ENCODE results near the gene GALNT12.

Gene GALNT12

GRCh38 chr9:98783518-98784226 is 23.8 kb upstream of the GALNT12 start:
- no peak for DNase-seq

- DNase-seq: no peak
Measured at GRCh38 chr9:98784831-98785806, 22.4 kb upstream of the GALNT12 start.

- no peak for DNase-seq
Measured at GRCh38 chr9:98786750-98787510, 20.5 kb upstream of the GALNT12 start.

DNA sequence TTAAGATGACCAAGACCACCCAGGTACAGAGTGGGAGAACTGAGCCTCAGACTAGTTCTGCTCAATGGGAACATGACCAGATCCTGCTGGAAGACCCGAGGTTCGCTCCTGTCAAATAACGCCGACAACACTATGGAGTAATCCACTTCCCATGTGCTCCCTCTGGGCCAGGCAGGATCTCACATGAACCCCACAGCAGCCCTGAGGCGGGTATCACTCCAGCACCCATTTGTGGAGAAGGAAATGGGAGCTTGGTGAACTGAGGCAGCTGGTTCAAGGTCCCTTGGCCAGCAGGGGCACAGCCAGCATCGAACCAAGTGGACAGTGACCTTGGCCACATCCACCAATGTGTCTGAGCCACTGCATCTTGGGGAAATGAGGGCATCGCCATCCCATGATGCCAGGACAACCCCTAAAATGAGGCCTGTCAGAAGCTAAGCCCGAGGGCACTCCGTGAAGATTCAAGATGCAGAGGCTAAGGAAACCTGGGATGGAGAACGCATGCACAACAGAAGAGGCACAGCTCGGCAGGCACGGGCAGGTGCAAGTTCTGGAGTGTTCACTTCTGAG is 19.6 kb upstream of the GALNT12 start:
- DNase-seq: no peak

DNA sequence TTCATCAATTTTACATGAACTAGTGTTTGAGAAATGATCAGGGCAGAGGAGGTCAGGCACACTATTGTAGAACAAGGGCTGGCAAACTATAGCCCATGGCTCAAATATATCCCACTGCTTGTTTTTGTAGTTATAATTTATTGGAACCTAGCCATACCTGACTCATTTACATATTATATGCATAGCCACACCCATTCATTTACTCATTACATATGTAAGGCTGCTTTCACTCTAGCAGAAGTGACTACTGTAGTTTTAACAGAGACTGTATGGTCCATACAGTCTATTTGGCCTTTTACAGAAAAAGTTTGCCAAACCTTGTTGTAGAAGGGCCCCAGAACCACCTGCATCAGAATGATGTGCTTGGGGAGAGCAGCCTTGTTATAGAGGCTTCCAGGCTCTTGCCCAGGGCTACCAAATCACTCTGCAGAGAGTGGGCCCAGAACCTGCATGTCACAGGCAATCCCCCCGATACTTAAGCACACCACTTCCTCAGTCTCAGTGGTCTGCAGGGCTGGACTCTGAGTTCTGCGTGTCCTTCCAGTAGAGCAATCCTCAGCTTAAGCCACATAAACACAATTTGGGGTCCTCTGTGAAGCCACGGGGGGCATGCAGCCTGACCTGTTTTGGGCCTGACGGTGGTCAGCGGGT is 17.9 kb upstream of the GALNT12 start:
- no peak for DNase-seq

DNA sequence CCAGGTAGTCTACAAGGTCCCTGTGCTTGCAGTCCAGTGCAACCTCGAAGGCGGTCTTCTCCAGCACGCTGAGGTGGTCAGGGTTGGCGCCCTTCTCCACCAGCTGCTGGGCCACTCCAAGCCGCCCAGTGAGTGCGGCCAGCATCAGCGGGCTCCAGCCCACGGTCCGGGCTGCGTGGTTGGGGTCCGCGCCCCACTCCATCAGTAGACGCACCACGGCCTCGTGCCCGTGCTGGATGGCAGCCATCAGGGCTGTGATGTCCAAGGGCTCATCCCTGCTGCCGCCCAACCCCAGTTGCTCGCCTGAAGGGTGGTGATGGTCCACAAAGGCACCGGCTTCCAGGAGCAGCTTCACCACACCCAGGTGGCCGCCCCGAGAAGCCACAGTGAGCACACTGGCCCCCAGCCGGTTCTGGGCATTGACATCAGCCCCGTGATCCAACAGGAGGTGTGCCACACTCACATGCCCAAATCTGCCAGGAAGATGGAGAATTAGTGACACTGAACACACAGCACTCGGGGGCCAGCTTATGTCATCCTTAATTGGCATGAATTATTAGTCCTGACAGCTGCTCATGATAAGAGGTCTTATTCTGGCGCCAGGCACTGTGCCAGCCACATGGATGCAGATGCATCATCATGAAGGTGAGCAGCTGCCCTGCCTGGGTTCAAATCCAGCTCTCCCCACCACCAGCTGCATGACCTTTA is 17.2 kb upstream of the GALNT12 start:
- no peak for DNase-seq

GRCh38 chr9:98790842-98791607 is 16.4 kb upstream of the GALNT12 start:
- DNase-seq: no peak

- DNase-seq: no peak
Measured at GRCh38 chr9:98791608-98792490, 15.6 kb upstream of the GALNT12 start.

DNA sequence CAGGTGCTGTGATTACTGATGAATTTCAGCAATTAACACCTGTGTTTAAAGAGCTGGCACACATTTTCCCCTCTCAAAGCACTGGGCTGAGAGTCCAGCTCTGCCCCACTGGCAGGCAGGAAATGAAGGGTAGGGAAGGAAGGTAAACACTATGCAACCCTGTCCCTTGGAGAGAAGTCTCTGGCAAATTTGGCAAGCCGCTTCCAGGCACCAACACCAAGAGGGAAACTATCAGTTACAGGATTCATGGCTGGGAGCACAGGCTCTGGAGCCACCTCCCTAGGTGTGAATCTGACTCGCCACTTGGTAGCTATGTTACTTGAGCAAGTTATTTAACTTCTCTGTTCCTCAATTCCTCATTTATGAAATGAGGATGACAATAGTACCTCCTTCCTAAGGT is 14.4 kb upstream of the GALNT12 start:
- DNase-seq: no peak

- no peak for DNase-seq
Measured at GRCh38 chr9:98794802-98795201, 12.7 kb upstream of the GALNT12 start.

DNA sequence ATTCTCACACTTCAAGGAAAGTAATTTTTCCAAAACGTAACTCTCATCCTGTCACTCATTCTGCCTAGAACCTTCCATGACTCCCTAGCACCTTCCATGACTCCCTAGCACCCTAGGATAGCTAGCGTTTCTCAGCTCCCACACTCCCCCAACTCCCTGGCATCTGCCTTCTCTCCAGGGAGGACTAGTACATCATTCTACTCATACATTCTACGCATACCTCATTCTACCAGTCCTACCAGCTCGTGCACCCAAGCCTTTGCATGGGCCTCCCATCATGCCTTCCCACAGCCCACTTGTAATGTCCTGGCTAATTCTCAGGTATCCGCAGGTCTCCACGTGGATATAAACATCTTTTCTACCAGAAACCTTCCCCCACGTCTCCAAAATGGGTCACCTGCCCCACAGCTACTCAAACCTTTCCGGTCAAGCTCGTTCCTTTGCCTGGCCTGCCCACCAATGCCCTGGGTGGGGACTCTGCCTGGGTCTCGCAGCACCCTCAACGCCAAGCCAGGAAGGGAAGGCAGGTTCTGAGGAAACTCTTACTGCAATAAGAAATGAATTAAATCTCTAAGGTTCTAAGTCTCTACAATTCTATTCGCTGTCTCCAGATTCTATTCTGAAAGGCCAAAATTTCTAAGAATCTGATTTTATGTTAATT is 12.0 kb upstream of the GALNT12 start:
- DNase-seq: no peak

- DNase-seq: no peak
Measured at GRCh38 chr9:98795970-98796363, 11.5 kb upstream of the GALNT12 start.

DNA sequence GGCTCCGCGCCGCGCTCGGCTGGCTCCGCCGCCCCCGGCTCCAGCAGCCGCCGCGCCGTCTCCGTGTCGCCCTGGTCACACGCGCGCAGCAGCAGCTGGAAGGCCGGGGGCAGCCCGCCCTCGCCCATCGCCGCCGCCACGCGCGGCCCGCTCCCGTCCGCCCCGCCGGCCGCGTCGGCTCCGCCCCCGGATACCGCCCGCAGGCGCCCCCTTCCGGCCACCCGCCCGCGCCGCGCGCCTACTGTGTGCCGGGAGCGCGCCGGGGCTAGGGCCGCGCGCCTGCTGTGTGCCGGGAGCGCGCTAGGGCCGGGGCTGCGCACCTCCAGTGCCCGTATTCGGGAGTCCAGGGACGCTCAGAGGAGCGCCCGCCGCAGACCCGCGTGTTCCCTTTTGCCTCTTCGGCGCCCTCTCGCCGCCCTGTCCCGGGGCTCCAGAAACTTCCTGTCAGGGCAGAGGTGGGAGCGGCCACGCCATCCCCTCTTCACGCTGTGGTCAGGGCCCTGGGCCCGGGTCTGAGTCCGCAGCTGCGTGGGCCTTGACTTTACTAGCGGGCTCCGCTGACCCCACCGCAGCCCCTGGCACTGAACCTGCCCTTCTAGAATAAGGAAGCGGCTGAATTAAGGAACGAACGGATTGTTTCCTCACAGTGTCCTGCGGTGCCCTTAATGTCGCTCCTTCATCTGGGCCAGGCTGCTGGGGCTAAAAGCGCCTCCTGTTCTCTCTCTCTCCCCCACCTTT is 10.9 kb upstream of the GALNT12 start, which contains the start of gene ANKS6:
ANKS6 (minus strand) TSS at position 192 of the 738 bp plus-strand sequence; CDS start at position 128, 64 bp downstream.
- DNase-seq: peak; percentile 39

DNA sequence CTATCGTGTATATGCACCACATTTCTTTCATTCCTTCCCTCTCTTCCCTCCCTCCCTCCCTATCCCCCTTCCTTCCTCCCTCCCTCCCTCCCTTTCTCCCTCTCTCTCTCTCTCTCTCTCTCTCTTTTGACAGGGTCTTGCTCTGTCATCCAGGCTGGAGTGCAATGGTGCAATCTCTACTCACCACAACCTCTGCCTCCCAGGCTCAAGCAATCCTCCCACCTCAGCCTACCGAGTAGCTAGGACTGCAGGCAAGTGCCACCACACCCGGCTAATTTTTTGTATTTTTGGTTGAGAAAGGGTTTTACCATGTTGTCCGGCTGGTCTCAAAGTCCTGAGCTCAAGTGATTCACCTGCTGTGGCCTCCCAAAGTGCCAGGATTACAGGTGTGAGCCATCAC is 10.0 kb upstream of the GALNT12 start:
- DNase-seq: no peak

GRCh38 chr9:98798254-98798653 is 9.2 kb upstream of the GALNT12 start:
- DNase-seq: no peak

DNA sequence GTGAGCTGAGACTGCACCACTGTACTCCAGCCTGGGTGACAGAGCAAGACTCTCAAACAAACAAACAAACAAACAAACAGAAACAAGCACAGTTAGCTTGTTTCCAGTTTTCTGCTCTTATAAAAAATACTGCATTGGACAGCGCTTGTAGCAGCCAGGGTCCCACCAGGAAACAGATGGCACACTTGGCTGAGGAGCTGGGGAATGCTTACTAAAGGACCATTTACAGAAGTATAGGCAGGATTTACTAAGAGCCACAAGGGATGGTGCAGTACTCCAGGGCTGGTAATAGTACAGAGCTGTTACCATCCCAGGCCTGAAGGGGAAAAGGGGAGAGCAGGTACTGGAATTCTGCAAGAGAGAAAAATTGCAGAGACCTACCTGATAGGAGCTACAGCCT is 5.9 kb upstream of the GALNT12 start:
- DNase-seq: no peak

DNA sequence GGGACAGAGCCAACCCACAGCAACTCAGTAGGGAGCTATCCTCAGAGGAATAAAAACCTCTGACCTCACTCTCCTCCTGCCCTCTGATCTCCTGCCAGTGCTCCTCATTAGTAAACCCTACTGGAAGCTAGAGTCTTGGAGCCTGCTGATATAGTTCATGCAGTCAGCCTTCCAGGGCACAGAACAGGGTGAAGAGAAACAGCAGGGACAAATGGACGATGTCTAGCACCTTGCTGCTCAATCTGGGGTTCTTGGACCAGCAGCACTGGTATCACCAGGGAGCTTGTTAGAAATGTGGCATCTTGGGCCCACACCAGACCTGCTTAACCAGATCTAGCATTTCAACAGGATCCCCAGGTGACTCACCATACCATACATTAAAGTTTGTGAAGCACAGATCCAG is 5.5 kb upstream of the GALNT12 start:
- DNase-seq: no peak

DNA sequence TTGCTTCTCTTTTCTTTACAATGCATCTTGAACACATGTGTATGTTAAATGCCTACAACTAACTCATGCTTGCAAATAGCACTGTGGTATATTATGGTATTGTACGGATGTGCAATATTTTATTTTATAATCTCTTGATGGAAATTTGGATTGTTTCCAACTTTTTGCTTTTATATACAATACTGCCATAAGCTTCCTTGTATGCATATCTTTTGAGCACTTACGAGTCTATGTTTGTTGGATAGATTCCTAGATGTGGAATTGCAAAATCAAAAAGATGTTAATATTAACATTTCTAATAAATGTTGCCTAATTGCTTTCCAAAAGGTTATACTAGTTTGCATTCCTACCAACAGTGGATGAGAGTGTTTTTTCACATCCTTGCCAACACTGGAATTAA is 3.4 kb upstream of the GALNT12 start:
- no peak for DNase-seq

All from NCI-H1105 (cell line).